Hematopoietic multipotent progenitor cell treated with erythropoietin and hydrocortisone succinate and interleukin-3 and kit ligand, for 17 days (in vitro differentiated cells): ENCODE data around the gene SLC35A5.
"Not testable (repeated sequence)": the region's sequence is repeated elsewhere in the genome, so short reads cannot be mapped to it uniquely, and the experiment has no call there.

Experiments used
- DNase-seq: peaks from one replicate; pipeline ENCODE4 v3.0.0-alpha.2; 2015; ENCODE audit warnings: low spot score

Gene SLC35A5

GRCh38 chr3:112561734-112562529 lies at the start of gene SLC35A5, which contains the start of gene ATG3:
SLC35A5 (plus strand) TSS chr3:112562045; CDS start chr3:112563404, 1,359 bp downstream.
ATG3 (minus strand) TSS chr3:112561962; CDS start chr3:112561528, 434 bp downstream.
- DNase-seq, result peak; percentile 99

GRCh38 chr3:112512320-112512719 lies 49.5 kb upstream of the SLC35A5 start:
- no peak for DNase-seq

GRCh38 chr3:112514527-112515128 lies 47.2 kb upstream of the SLC35A5 start:
- DNase-seq, result no peak

GRCh38 chr3:112518970-112519369 lies 42.9 kb upstream of the SLC35A5 start:
- DNase-seq, result not testable (repeated sequence)

- DNase-seq, result peak; percentile 18
These were observed 42.3 kb upstream of the SLC35A5 start for GRCh38 chr3:112519424-112520001.

GRCh38 chr3:112524127-112524526 lies 37.7 kb upstream of the SLC35A5 start:
- not testable (repeated sequence) for DNase-seq

GRCh38 chr3:112530573-112530972 lies 31.3 kb upstream of the SLC35A5 start:
- no peak for DNase-seq

- DNase-seq, result peak; percentile 59
These were observed 30.5 kb upstream of the SLC35A5 start for GRCh38 chr3:112531358-112531781.

GRCh38 chr3:112539825-112540650 lies 21.8 kb upstream of the SLC35A5 start:
- DNase-seq, result no peak

- no peak for DNase-seq
These were observed 15.6 kb upstream of the SLC35A5 start for GRCh38 chr3:112546216-112546759.

- DNase-seq, result peak; percentile 24
These were observed 11.0 kb upstream of the SLC35A5 start for GRCh38 chr3:112550859-112551258.

GRCh38 chr3:112555535-112556170 lies 6.2 kb upstream of the SLC35A5 start:
- no peak for DNase-seq

- no peak for DNase-seq
These were observed 3.9 kb upstream of the SLC35A5 start for GRCh38 chr3:112557976-112558375.

- DNase-seq, result peak; percentile 63
These were observed 1.5 kb upstream of the SLC35A5 start for GRCh38 chr3:112560307-112560706.

- peak; percentile 76 for DNase-seq
These were observed 943 bp upstream of the SLC35A5 start for GRCh38 chr3:112560721-112561483.

GRCh38 chr3:112561484-112561733 lies 436 bp upstream of the SLC35A5 start:
- no peak for DNase-seq

- DNase-seq, result not testable (repeated sequence)
These were observed 2.5 kb downstream of the SLC35A5 start for GRCh38 chr3:112564247-112564939.

GRCh38 chr3:112564940-112565305 lies 3.1 kb downstream of the SLC35A5 start:
- no peak for DNase-seq

GRCh38 chr3:112568642-112569041 lies 6.8 kb downstream of the SLC35A5 start:
- no peak for DNase-seq

GRCh38 chr3:112569265-112569664 lies 7.4 kb downstream of the SLC35A5 start:
- DNase-seq, result no peak
